Measurements from ENCODE around the gene SGTB.

Gene SGTB

GRCh38 chr5:65722575-65723403 is 880 bp upstream of the SGTB start:
- peaks cover 19% of the 10 kb centered on the region for H3K36me3 ChIP-seq
- H3K27me3 ChIP-seq: no peaks in the 10 kb centered on the region
- peak overlapping the region; percentile 82 for H3K27ac ChIP-seq
- no peaks in the 10 kb centered on the region for H3K9me3 ChIP-seq
- H3K4me1 ChIP-seq (ENCODE audit: control insufficient read depth in 1 of 2, insufficient read depth in 1 of 2, low read depth in 1 of 2, low read length in 1 of 2): peaks cover 34 to 38% of the 10 kb centered on the region in 2 experiments
- H3K4me3 ChIP-seq (ENCODE audit: low read depth in 1 of 2, low read length in 1 of 2): peak overlapping the region; percentile 95 to 97
- TF ChIP-seq CTCF (IDR thresholded peaks at IDR 0.05): no peak

DNA sequence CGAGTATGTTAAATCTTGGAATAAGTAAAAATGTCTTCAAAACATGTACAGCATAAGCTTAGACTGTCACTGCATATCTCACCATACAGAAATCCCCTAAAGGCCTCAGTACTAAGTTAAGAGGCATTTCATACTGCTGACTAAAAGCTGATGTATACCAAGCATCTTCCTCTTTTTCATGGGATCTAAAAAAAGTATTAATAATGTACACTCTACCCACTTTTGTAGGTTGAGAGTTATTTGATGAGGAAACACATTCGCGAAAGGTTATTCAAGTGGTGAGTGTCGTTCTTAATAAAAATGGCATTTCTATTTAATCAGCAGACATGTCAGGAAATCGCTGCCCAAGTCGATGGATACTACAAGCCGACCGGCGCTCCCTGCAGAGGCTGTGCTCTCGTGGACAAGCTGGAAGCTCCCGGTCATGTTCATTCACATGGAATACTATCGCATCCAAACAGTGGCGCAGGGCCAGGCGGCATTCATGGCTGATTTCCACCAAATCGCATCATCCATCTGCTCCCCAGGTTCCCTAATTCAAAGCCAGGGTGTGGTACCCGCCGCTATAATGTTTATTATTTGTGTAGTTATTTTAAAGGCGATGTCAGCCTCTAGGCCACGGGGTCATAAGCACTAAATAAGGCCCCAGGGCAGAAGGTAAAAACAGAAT is 724 bp downstream of the SGTB start:
- no peak for TF ChIP-seq CTCF (IDR thresholded peaks at IDR 0.05)
- peaks cover 34 to 38% of the 10 kb centered on the region in 2 experiments for H3K4me1 ChIP-seq (ENCODE audit: control insufficient read depth in 1 of 2, insufficient read depth in 1 of 2, low read depth in 1 of 2, low read length in 1 of 2)
- peak overlapping the region; percentile 82 for H3K27ac ChIP-seq
- peak overlapping the region; percentile 95 to 97 for H3K4me3 ChIP-seq (ENCODE audit: low read depth in 1 of 2, low read length in 1 of 2)
- peaks cover 29% of the 10 kb centered on the region for H3K36me3 ChIP-seq
- H3K27me3 ChIP-seq: no peaks in the 10 kb centered on the region
- H3K9me3 ChIP-seq: no peaks in the 10 kb centered on the region

- no peaks in the 10 kb centered on the region for H3K27me3 ChIP-seq
- no peak overlapping the region for H3K4me3 ChIP-seq (ENCODE audit: low read depth in 1 of 2, low read length in 1 of 2)
- TF ChIP-seq CTCF (IDR thresholded peaks at IDR 0.05): no peak
- peaks cover 46% of the 10 kb centered on the region for H3K36me3 ChIP-seq
- peaks cover 28 to 33% of the 10 kb centered on the region in 2 experiments for H3K4me1 ChIP-seq (ENCODE audit: control insufficient read depth in 1 of 2, insufficient read depth in 1 of 2, low read depth in 1 of 2, low read length in 1 of 2)
- H3K9me3 ChIP-seq: no peaks in the 10 kb centered on the region
- H3K27ac ChIP-seq: no peak overlapping the region
Measured at GRCh38 chr5:65718576-65719310, 3.2 kb downstream of the SGTB start.

- Histone ChIP-seq H3K4me1 (ENCODE audit: control insufficient read depth in 1 of 2, insufficient read depth in 1 of 2, low read depth in 1 of 2, low read length in 1 of 2) (peaks cover 4 to 8% of the 10 kb centered on the region in 2 experiments), H3K4me3 (ENCODE audit: low read depth in 1 of 2, low read length in 1 of 2) (no peak overlapping the region), H3K36me3 (peaks cover 80% of the 10 kb centered on the region), H3K27ac (peak overlapping the region; percentile 23), H3K9me3 (peaks cover 4% of the 10 kb centered on the region), H3K27me3 (no peaks in the 10 kb centered on the region)
- TF ChIP-seq CTCF (IDR thresholded peaks at IDR 0.05): no peak
Measured at GRCh38 chr5:65708145-65708544, 13.8 kb downstream of the SGTB start.

DNA sequence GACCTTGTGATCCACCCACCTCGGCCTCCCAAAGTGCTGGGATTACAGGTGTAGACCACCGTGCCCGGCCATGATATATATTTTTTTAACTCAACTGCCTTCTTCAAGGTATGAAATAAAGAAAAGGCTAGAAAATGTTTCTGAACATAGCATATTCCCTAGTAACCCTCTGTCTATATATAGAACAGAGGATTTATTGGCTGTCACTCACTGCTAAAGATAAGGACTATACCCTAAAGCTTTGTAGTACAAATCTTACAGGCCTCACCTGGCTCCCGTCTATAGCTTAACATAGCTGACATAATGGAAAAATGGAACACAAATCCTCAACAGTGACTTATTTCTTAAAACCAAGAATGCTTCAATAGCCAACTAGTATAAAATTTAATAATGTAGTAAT is 14.2 kb downstream of the SGTB start:
- H3K4me1 ChIP-seq (ENCODE audit: control insufficient read depth in 1 of 2, insufficient read depth in 1 of 2, low read depth in 1 of 2, low read length in 1 of 2): peaks cover 4 to 8% of the 10 kb centered on the region in 2 experiments
- peaks cover 84% of the 10 kb centered on the region for H3K36me3 ChIP-seq

More for the DNA sequence above, 14.2 kb downstream of the SGTB start:
- peaks cover 4% of the 10 kb centered on the region for H3K9me3 ChIP-seq
- no peaks in the 10 kb centered on the region for H3K27me3 ChIP-seq
- H3K4me3 ChIP-seq (ENCODE audit: low read depth in 1 of 2, low read length in 1 of 2): no peak overlapping the region
- H3K27ac ChIP-seq: no peak overlapping the region
- no peak for TF ChIP-seq CTCF (IDR thresholded peaks at IDR 0.05)

Measured in neutrophil (primary cell).